Measurements from ENCODE around the gene CDK11A. TPM values are rescaled to one million over a fixed set of nuclear protein-coding genes. Genes with fewer than 3 reads are reported as not detected.
"Not testable (repeated sequence)": the region's sequence is repeated elsewhere in the genome, so short reads cannot be mapped to it uniquely, and the experiment has no call there.

The CDK11A gene
- total RNA-seq, 1 donor = 27.9 TPM

DNA sequence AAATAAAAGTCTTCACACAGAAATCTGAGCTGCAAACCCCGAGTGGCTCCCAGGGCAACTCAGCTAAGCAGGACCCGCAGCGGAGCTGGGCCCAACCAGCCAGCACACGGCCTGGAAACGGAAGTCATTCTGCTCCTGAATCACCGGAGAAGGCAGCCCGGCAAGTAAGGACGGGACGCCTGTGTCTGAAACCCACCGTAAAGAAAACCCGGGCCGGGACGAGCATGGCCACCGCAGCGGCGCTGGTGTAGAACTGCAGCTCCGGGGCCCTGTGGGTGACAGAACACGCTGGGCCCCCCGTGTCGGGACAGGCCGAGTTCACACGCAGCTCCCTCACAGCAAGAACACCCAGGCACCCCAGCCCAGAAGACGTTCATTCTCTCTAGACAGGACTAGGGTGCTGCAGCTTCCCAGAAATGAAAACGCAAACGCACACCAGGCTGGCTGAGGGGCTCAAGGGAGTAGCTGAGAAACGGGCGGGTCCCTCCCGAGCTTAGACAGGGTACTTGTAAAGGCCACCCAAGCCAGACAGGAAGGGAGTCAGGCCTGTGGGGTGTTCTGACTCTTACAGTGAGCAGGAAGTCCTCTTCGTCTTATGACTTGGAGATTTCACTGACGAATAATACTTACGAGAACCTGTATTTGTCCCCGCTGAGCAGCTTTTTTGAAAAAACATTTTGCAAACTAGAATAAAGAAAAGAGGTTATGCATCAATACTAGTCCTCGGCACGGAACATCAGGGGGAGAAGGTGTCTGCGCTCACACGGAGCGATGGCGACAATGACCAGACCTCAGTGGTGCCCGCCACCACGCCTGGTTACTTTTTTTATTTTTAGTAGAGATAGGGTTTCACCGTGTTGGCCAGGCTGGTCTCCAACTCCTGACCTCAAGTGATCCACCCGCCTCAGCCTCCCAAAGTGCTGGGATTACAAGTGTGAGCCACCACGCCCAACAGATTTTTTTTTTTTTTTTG lies 54.4 kb downstream of the CDK11A start:
- Histone ChIP-seq H3K27me3 (ENCODE audit: insufficient read depth, low read length) (no peaks in the 10 kb centered on the region), H3K9me3 (ENCODE audit: low read depth, low read length) (no peaks in the 10 kb centered on the region), H3K4me3 (ENCODE audit: low read length) (no peak overlapping the region), H3K4me1 (ENCODE audit: insufficient read depth, low read length) (no peaks in the 10 kb centered on the region)

DNA sequence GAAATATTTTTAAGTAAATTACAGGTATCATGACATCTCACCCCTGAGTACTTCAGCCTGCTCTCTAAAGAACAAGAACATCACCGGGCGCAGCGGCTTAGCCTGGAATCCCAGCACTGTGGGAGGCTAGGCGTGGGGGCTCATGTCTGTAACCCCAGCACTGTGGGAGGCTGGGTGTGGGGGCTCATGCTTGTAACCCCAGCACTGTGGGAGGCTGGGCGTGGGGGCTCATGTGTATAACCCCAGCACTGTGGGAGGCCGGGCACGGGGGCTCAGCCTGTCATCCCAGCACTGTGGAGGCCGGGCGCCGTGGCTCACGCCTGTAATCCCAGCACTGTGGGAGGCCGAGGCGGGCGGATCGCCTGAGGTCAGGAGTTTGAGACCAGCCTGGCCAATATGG lies 57.6 kb downstream of the CDK11A start:
- no peak overlapping the region for H3K4me3 ChIP-seq (ENCODE audit: low read length)
- peaks cover 7% of the 10 kb centered on the region for H3K4me1 ChIP-seq (ENCODE audit: insufficient read depth, low read length)
- no peaks in the 10 kb centered on the region for H3K9me3 ChIP-seq (ENCODE audit: low read depth, low read length)
- H3K27me3 ChIP-seq (ENCODE audit: insufficient read depth, low read length) = no peaks in the 10 kb centered on the region

DNA sequence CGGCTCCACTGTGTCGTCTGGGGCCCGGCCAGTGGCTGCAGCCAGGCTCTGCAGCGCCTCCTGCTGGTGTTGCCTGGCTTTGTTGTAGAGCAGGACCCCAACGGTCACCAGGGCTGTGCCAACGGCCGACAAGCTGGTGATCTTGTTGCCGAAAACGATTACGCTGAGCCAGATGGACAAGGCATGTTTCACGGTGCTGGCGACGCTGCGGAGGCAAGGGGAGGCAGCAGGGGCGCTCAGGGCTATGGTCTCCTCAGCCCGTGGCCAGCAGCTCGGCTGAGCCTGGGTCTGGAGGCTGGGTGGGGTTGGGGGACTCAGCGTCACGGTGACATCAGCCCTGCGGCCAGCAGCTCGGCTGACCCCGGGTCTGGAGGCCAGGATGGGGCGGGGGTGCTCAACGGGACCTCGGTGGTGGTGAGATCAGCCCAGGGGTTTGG lies 58.3 kb downstream of the CDK11A start:
- Histone ChIP-seq H3K4me3 (ENCODE audit: low read length) (no peak overlapping the region), H3K9me3 (ENCODE audit: low read depth, low read length) (no peaks in the 10 kb centered on the region), H3K4me1 (ENCODE audit: insufficient read depth, low read length) (peaks cover 7% of the 10 kb centered on the region), H3K27me3 (ENCODE audit: insufficient read depth, low read length) (no peaks in the 10 kb centered on the region)

DNA sequence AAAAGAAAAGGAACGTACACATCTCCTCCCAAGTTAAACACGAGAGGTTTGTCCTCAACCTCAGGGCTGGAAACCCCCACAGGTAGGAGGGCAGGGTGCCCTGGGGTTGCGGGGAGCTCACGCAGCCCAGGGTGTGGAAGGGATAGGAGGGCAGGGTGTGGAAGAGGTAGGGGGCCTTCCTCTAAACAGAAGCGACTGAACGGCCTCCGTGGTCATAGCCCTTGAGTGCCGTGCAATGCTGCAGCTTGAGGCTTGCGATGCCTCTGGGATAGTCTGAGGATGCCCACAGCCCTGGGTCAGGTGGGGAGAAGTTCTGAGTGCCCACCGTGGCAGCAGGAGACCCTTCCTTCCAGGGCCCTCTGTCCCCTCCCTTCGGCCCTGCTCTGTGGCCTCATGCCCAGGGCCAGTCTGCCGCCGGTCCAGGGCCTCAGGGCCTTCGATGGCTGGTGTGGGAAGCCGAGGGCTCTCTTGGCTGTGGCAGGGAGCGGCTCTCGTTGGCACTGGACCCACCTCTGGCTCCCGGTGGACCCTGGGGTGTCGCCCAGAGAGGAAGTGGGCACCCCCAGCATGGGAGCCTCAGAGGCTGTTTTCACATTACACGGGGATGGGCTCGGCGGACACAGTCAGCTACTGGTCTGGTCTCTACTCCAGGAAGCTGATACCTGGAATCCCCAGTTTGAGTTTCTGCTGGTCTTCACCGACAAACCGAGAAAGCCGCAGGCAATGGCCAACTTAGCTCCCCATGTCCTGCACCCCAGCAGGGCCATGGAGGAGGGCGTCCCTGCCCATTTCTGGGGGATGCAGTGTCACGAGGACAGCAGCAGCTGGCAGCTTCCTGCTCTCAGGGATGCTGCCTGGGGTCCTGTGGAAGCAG lies 59.0 kb downstream of the CDK11A start:
- H3K27me3 ChIP-seq (ENCODE audit: insufficient read depth, low read length) = no peaks in the 10 kb centered on the region
- no peaks in the 10 kb centered on the region for H3K9me3 ChIP-seq (ENCODE audit: low read depth, low read length)
- H3K4me3 ChIP-seq (ENCODE audit: low read length) = no peak overlapping the region
- H3K4me1 ChIP-seq (ENCODE audit: insufficient read depth, low read length) = peaks cover 7% of the 10 kb centered on the region

DNA sequence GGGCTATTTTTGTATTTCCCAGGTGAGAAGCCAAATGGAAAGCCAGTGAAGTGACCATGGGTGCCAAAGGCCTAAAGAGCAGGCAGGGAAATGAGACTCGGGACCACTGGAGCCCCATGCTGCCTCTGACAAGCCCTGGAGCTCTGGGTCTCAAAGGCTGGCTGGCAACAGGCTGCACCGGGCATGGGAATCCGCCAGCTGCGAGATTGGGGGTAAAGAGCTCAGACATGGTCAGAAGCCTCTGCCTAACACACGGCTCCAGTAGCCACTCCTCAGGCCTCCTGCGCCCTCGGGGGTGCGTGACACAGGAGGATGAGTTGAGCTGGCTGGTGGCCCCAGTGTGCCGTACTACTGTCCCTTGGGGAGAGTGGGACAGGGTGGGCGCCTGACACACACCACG lies 59.8 kb downstream of the CDK11A start:
- not testable (repeated sequence) for H3K4me1 ChIP-seq (ENCODE audit: insufficient read depth, low read length); H3K4me3 ChIP-seq (ENCODE audit: low read length); H3K9me3 ChIP-seq (ENCODE audit: low read depth, low read length); H3K27me3 ChIP-seq (ENCODE audit: insufficient read depth, low read length)

DNA sequence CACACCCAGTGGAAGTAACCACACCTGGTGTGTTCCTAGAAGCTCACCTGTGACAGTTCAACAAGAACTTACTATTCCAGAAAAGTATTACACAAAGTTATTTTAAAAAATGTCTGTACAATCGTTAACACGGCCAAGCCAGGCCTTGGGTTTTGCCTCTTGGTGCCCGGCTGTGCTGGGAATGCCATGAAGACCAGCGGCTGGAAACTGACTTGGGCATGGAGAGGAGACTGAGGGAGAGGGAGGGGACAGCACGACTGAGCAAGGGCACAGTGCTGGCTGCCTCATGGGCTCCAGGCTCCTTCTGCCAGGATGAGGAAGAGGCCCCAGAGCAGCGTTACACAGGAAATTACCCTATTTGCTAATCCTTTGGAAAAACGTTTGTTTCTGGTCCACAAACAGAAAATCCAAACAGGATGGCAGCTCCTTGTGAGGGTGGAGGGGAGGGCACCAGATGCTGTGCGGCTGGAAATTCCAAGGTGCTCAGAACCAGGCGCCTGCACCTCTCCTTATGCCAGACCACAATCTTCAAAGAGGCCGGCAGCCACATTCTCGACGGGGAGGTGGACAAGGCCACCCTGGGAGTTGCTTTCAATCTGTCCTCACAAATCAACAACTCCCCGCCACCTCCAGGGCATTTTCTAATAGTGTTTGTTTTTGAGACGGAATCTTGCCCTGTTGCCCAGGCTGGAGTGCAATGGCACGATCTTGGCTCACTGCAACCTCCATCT lies 61.2 kb downstream of the CDK11A start:
- not testable (repeated sequence) for H3K9me3 ChIP-seq (ENCODE audit: low read depth, low read length); H3K27me3 ChIP-seq (ENCODE audit: insufficient read depth, low read length); H3K4me1 ChIP-seq (ENCODE audit: insufficient read depth, low read length); H3K4me3 ChIP-seq (ENCODE audit: low read length)

DNA sequence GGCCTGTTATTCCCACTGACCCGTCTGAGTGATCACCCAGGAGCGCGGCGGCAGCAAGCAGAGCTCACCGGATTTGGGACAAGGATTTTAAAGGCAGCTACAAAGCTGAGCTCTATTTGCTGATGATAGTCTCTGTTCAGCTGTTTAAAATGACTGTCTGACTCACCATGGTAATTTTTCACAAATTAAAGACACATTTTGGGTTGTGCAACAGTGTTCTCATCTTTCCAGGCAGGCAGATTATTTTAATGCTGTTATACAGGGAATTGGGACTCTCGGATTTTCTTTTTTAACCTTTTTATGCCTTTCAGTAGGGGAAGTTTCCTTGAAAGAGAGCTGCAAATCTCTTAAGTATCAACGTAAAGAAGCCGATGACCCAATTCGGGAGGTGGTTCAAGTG lies 61.8 kb downstream of the CDK11A start:
- not testable (repeated sequence) for H3K9me3 ChIP-seq (ENCODE audit: low read depth, low read length); H3K27me3 ChIP-seq (ENCODE audit: insufficient read depth, low read length); H3K4me3 ChIP-seq (ENCODE audit: low read length)
- peaks cover 12% of the 10 kb centered on the region for H3K4me1 ChIP-seq (ENCODE audit: insufficient read depth, low read length)

DNA sequence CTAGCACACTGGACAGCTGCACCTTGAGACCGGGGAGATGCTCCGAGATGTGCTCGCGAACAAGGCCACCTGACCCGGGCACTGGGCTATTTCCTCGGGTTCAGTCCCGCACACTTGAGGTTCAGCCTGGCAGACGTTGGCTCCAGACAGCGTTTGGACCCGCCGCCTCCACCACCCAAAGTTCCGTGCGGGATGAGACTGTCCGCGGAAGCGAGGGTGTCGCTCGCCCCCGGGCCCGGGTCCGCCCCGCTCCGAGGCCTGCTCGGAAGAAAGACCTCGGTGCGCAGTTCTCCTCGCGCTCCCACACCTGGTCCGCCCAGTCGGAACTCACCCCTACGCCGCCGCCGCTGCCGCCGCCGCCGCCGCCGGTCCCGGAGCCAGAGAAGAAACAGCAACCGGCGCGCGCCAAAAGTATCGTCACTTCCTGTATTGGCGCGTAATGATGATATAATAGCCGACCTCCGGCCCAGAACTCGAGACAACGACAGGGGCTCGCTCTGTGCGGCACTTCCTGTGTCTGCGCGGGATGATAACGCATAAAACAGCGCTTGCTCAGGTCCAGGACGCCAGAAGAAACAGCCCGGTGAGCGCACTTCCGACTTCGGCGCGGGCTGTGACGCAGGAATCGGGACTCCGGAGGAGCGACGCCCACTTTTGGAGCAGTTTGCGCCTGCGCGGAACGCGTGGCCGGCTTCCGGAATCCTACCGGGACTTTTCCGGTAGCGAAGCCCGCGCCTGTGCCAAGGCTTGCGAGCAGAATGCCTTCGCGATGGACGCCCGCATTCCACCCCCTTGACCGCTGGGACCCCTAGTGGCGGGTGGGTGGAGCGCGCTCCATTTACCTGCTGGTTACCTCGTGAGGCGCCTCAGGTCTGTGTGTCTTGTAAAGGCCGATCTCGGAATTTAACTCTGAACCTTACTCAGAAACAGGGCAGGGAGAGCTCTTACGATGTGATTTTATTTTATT lies 65.3 kb downstream of the CDK11A start, which contains the start of gene CDK11B:
Gene CDK11B, minus strand, starts transcription at position 422 of the 967 bp plus-strand sequence. CDS start 1,519 bp downstream, outside the sequence.
- H3K27me3 ChIP-seq (ENCODE audit: insufficient read depth, low read length); H3K9me3 ChIP-seq (ENCODE audit: low read depth, low read length): not testable (repeated sequence)
- H3K4me1 ChIP-seq (ENCODE audit: insufficient read depth, low read length) = peaks cover 12% of the 10 kb centered on the region
- peak within 1 kb of the TSS; percentile 49 for H3K4me3 ChIP-seq (ENCODE audit: low read length)

Other genes with a start within 250 kb of the CDK11A start
- 4.9 TPM for gene ATAD3A, start 212.2 kb downstream of the CDK11A start, total RNA-seq
- not detected for gene TMEM240, start 183.7 kb downstream of the CDK11A start, total RNA-seq
- gene SSU72, start 149.5 kb downstream of the CDK11A start, total RNA-seq = 47.9 TPM
- 1.2 TPM for gene FNDC10, start 124.2 kb downstream of the CDK11A start, total RNA-seq
- gene MIB2, start 108.9 kb downstream of the CDK11A start, total RNA-seq = 23.1 TPM
- 1.3 TPM for gene MMP23B, start 92.2 kb downstream of the CDK11A start, total RNA-seq
- 9.3 TPM for gene CDK11B, start 65.4 kb downstream of the CDK11A start, total RNA-seq
- gene SLC35E2B, start 31.6 kb downstream of the CDK11A start, total RNA-seq = 20.5 TPM
- gene NADK, start 54.1 kb upstream of the CDK11A start, total RNA-seq = 28.1 TPM
- 101 TPM for gene GNB1, start 166.7 kb upstream of the CDK11A start, total RNA-seq
- gene CALML6, start 190.9 kb upstream of the CDK11A start, total RNA-seq = not detected
- 0.31 TPM for gene TMEM52, start 194.9 kb upstream of the CDK11A start, total RNA-seq